ENCODE data around the gene COL5A2.

COL5A2 gene

GRCh38 chr2:189165656-189166380, 13.7 kb downstream of the COL5A2 start:
- Mint-ChIP-seq H3K27ac (no peak overlapping the region), H3K4me1 (ENCODE audit: low read depth) (no peaks in the 10 kb centered on the region), H3K9me3 (no peaks in the 10 kb centered on the region), H3K4me3 (no peak overlapping the region), H3K27me3 (no peaks in the 10 kb centered on the region), H3K36me3 (ENCODE audit: low read depth) (no peaks in the 10 kb centered on the region)

- Mint-ChIP-seq H3K9me3 (no peaks in the 10 kb centered on the region), H3K27ac (no peak overlapping the region), H3K4me3 (no peak overlapping the region), H3K27me3 (no peaks in the 10 kb centered on the region), H3K36me3 (ENCODE audit: low read depth) (no peaks in the 10 kb centered on the region), H3K4me1 (ENCODE audit: low read depth) (no peaks in the 10 kb centered on the region)
Measured at GRCh38 chr2:189164746-189165145, 14.8 kb downstream of the COL5A2 start.

- Mint-ChIP-seq H3K4me3 (no peak overlapping the region), H3K36me3 (ENCODE audit: low read depth) (no peaks in the 10 kb centered on the region), H3K27ac (no peak overlapping the region), H3K27me3 (no peaks in the 10 kb centered on the region), H3K9me3 (no peaks in the 10 kb centered on the region), H3K4me1 (ENCODE audit: low read depth) (no peaks in the 10 kb centered on the region)
Measured at GRCh38 chr2:189163889-189164288, 15.7 kb downstream of the COL5A2 start.

GRCh38 chr2:189162566-189162965, 17.0 kb downstream of the COL5A2 start:
- no peak overlapping the region for H3K27ac Mint-ChIP-seq
- H3K27me3 Mint-ChIP-seq = no peaks in the 10 kb centered on the region
- no peak overlapping the region for H3K4me3 Mint-ChIP-seq
- H3K36me3 Mint-ChIP-seq (ENCODE audit: low read depth) = no peaks in the 10 kb centered on the region
- no peaks in the 10 kb centered on the region for H3K9me3 Mint-ChIP-seq
- no peaks in the 10 kb centered on the region for H3K4me1 Mint-ChIP-seq (ENCODE audit: low read depth)

GRCh38 chr2:189161894-189162293, 17.7 kb downstream of the COL5A2 start:
- Mint-ChIP-seq H3K27me3 (no peaks in the 10 kb centered on the region), H3K36me3 (ENCODE audit: low read depth) (no peaks in the 10 kb centered on the region), H3K4me1 (ENCODE audit: low read depth) (no peaks in the 10 kb centered on the region), H3K27ac (no peak overlapping the region), H3K4me3 (no peak overlapping the region), H3K9me3 (no peaks in the 10 kb centered on the region)

- no peaks in the 10 kb centered on the region for H3K27me3 Mint-ChIP-seq
- no peaks in the 10 kb centered on the region for H3K4me1 Mint-ChIP-seq (ENCODE audit: low read depth)
- no peak overlapping the region for H3K27ac Mint-ChIP-seq
- H3K36me3 Mint-ChIP-seq (ENCODE audit: low read depth) = no peaks in the 10 kb centered on the region
- no peak overlapping the region for H3K4me3 Mint-ChIP-seq
- H3K9me3 Mint-ChIP-seq = no peaks in the 10 kb centered on the region
Measured at GRCh38 chr2:189159717-189160116, 19.8 kb downstream of the COL5A2 start.

- no peak overlapping the region for H3K4me3 Mint-ChIP-seq
- no peaks in the 10 kb centered on the region for H3K27me3 Mint-ChIP-seq
- H3K27ac Mint-ChIP-seq = no peak overlapping the region
- H3K9me3 Mint-ChIP-seq = no peaks in the 10 kb centered on the region
- H3K4me1 Mint-ChIP-seq (ENCODE audit: low read depth) = no peaks in the 10 kb centered on the region
- H3K36me3 Mint-ChIP-seq (ENCODE audit: low read depth) = no peaks in the 10 kb centered on the region
Measured at GRCh38 chr2:189159273-189159672, 20.3 kb downstream of the COL5A2 start.

GRCh38 chr2:189157939-189158338, 21.6 kb downstream of the COL5A2 start:
- Mint-ChIP-seq H3K9me3 (no peaks in the 10 kb centered on the region), H3K27ac (no peak overlapping the region), H3K4me1 (ENCODE audit: low read depth) (no peaks in the 10 kb centered on the region), H3K27me3 (no peaks in the 10 kb centered on the region), H3K4me3 (no peak overlapping the region), H3K36me3 (ENCODE audit: low read depth) (no peaks in the 10 kb centered on the region)

- H3K36me3 Mint-ChIP-seq (ENCODE audit: low read depth) = no peaks in the 10 kb centered on the region
- no peaks in the 10 kb centered on the region for H3K4me1 Mint-ChIP-seq (ENCODE audit: low read depth)
- H3K27ac Mint-ChIP-seq = no peak overlapping the region
- H3K9me3 Mint-ChIP-seq = no peaks in the 10 kb centered on the region
- H3K27me3 Mint-ChIP-seq = no peaks in the 10 kb centered on the region
- H3K4me3 Mint-ChIP-seq = no peak overlapping the region
Measured at GRCh38 chr2:189157456-189157855, 22.1 kb downstream of the COL5A2 start.

- no peaks in the 10 kb centered on the region for H3K27me3 Mint-ChIP-seq
Measured at GRCh38 chr2:189155795-189156194, 23.8 kb downstream of the COL5A2 start.

GRCh38 chr2:189153619-189154018, 25.9 kb downstream of the COL5A2 start:
- Mint-ChIP-seq H3K9me3 (no peaks in the 10 kb centered on the region), H3K4me3 (no peak overlapping the region), H3K27ac (no peak overlapping the region), H3K36me3 (ENCODE audit: low read depth) (no peaks in the 10 kb centered on the region), H3K27me3 (no peaks in the 10 kb centered on the region), H3K4me1 (ENCODE audit: low read depth) (no peaks in the 10 kb centered on the region)

More at GRCh38 chr2:189155795-189156194, 23.8 kb downstream of the COL5A2 start:
- Mint-ChIP-seq H3K36me3 (ENCODE audit: low read depth) (no peaks in the 10 kb centered on the region), H3K4me1 (ENCODE audit: low read depth) (no peaks in the 10 kb centered on the region), H3K27ac (no peak overlapping the region), H3K4me3 (no peak overlapping the region), H3K9me3 (no peaks in the 10 kb centered on the region)

GRCh38 chr2:189152483-189152882, 27.1 kb downstream of the COL5A2 start:
- Mint-ChIP-seq H3K9me3 (no peaks in the 10 kb centered on the region), H3K27me3 (no peaks in the 10 kb centered on the region), H3K4me1 (ENCODE audit: low read depth) (no peaks in the 10 kb centered on the region), H3K27ac (no peak overlapping the region), H3K36me3 (ENCODE audit: low read depth) (no peaks in the 10 kb centered on the region), H3K4me3 (no peak overlapping the region)

- no peaks in the 10 kb centered on the region for H3K27me3 Mint-ChIP-seq
- H3K4me1 Mint-ChIP-seq (ENCODE audit: low read depth) = no peaks in the 10 kb centered on the region
- no peaks in the 10 kb centered on the region for H3K9me3 Mint-ChIP-seq
- H3K36me3 Mint-ChIP-seq (ENCODE audit: low read depth) = no peaks in the 10 kb centered on the region
- no peak overlapping the region for H3K4me3 Mint-ChIP-seq
- H3K27ac Mint-ChIP-seq = no peak overlapping the region
Measured at GRCh38 chr2:189151906-189152305, 27.7 kb downstream of the COL5A2 start.

GRCh38 chr2:189150033-189150432, 29.5 kb downstream of the COL5A2 start:
- Mint-ChIP-seq H3K27ac (no peak overlapping the region), H3K4me3 (no peak overlapping the region), H3K36me3 (ENCODE audit: low read depth) (no peaks in the 10 kb centered on the region), H3K27me3 (no peaks in the 10 kb centered on the region), H3K4me1 (ENCODE audit: low read depth) (no peaks in the 10 kb centered on the region), H3K9me3 (no peaks in the 10 kb centered on the region)

GRCh38 chr2:189147989-189148388, 31.6 kb downstream of the COL5A2 start:
- H3K36me3 Mint-ChIP-seq (ENCODE audit: low read depth) = no peaks in the 10 kb centered on the region
- H3K27ac Mint-ChIP-seq = no peak overlapping the region
- peaks cover 6% of the 10 kb centered on the region for H3K4me1 Mint-ChIP-seq (ENCODE audit: low read depth)
- H3K9me3 Mint-ChIP-seq = no peaks in the 10 kb centered on the region
- no peaks in the 10 kb centered on the region for H3K27me3 Mint-ChIP-seq
- H3K4me3 Mint-ChIP-seq = no peak overlapping the region

- Mint-ChIP-seq H3K4me3 (no peak overlapping the region), H3K27me3 (no peaks in the 10 kb centered on the region), H3K4me1 (ENCODE audit: low read depth) (peaks cover 7% of the 10 kb centered on the region), H3K9me3 (no peaks in the 10 kb centered on the region), H3K27ac (no peak overlapping the region), H3K36me3 (ENCODE audit: low read depth) (no peaks in the 10 kb centered on the region)
Measured at GRCh38 chr2:189147361-189147760, 32.2 kb downstream of the COL5A2 start.

Data from stimulated activated naive CD8-positive, alpha-beta T cell treated with anti-CD3 and anti-CD28 coated beads, Interleukin-15, Interleukin-2, amounts not matched to agents 100 ng/mL and 50 ng/mL, for 24 hours (primary cell).